GM18868 (cell line): Measurements from ENCODE around the gene CRYBG1.
"Not testable (repeated sequence)": the region's sequence is repeated elsewhere in the genome, so short reads cannot be mapped to it uniquely, and the experiment has no call there.

Experiments
- ATAC-seq: cut with Tn5 transposase; IDR thresholded peaks from one replicate; pipeline ENCODE4 v1.9.1; 2021; ENCODE audit warnings: mild to moderate bottlenecking, moderate library complexity; ENCODE audit not compliant: unreplicated experiment

The CRYBG1 gene

DNA sequence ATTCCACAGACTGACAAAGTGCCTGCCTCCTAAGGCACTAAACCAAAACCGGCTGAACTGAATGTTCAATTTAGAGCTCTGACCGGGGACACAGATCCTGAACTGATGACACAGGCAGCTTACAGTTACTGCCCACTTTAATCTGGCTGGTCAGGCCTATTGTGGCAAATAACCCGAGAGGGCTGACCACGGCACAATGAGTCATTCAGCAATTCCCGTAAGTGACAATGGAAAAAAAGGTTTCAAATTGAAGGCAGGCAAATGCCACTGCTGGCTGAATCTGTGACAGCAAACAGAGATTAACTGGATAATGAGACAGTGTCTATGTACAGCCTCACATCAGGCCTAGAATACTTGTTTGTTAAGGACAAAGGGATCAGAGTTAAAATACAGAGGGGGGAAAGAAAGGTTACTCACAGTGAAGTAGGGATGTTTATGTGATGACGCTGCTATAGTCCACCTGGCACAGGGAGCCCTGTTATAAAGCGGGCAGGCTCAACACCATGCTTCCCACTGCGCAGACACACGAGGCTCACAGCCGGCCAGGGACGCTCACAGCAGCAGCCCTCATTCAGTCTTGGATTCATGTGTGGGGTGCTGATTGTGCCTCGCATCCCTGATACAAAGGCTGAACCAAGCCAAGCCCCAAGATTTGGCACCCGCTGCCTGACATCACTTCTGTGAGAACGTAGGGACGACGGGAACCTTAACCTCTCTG, 214.4 kb downstream of the CRYBG1 start:
- no peak for ATAC-seq

DNA sequence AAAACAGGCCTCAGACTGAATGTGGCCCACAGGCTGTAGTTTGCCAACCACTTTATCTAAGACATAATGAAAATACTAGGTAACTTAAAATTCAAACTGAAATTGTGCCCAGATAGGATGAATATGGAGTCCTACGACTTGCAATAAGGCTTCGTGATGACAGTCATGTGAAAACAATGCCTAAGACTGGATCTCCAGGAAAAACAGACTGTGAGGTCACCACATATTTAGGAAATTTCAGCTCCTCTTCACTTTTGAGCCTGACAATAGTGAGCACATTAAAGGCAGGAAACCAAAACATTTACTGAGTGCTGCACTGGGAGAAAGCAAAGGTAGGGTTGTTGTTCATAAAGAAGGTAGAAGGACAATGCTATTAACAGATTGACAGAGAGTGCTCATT, 218.8 kb downstream of the CRYBG1 start:
- no peak for ATAC-seq

DNA sequence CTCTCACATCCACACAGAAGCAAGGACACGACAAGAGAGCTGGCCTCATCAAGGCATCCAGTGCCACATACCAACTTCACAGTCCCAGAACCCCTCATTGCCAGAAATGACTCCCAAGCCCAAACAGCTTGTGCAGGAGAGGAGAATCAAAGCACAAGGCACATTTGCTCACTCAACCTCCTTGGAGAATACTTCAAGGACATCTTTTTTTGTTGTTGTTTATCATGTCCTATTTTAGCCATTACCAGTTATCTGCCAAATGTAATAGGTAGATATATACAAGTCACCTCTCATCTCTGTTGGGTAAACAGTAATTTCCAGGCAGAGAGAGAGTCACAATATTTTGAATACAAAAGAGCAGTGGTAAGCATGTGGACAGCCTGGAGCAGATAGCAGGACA, 221.0 kb downstream of the CRYBG1 start:
- no peak for ATAC-seq

DNA sequence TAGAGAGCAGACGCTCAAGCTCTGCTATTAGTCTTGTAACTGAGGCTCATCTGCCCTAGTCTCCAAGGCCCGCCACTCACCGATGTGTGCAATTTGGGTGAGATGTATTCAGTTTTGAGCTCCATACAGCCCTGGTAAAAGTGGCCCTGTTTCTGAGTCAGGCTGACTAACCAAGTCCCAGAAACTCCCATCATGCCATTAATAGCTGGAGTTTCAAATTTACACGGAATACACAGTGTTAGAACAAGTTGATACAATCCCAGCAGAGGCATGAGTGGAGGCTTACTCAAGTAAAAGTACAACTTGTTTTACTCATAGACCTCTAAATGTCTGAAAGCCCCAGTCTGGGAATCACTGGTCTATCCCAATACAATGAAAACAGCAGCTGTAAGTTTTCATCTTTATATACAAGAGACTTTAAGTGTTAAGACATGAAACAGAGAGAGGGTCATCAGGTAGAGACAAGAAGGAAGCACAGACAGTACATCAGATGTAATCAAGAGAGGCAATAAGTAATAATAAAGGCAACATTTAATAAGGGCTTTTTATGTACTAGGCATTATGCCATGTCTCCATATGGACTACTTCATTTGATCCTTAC, 226.4 kb downstream of the CRYBG1 start:
- ATAC-seq: no peak

DNA sequence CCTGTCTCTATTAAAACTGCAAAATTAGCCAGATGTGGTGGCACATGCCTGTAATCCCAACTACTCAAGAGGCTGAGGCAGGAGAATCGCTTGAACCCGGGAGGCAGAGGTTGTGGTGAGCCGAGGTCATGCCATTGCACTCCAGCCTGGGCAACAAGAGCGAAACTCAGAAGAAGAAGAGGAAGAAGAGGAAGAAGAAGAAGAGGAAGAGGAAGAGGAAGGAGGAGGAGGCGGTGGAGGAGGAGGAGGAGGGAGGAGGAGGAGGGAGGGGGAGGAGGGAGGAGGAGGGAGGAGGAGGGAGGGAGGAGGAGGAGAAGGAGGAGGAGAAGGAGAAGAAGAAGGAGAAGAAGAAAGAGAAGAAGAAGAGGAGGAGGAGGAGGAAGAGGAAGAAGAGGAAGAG, 228.4 kb downstream of the CRYBG1 start:
- ATAC-seq: not testable (repeated sequence)

DNA sequence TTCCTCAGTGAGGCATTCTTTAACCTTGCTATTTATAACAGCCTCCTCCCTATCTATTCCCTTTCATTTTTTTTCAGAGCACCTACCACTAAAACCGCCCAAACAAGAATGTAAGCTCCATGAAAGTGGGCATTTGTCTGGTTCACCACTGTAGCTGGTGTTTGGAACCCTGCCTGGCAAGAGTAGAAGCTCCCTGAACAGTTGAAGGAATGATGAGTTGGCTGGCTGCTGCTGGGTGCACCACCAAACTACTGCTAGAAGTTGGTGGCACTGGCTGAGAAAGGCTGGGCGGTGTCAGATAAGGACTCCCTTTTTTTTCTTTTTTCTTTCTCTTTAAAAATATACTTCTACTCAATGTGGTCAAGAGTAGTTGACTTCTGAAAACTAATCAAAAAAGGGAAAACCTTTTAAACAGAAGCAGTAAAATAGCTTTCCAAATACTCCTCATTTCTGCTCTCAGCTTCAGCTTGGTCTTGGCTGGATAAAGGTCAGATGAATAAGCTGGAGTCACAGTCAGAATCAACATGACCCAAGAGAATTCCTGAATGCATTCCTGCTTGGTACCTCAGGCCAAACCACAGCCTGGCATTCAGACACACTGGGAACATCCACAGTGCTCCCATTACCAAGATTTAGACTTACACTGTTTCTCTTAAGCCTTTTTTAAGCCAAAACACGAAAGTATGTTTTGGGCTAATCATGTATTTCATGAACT, 230.8 kb downstream of the CRYBG1 start:
- ATAC-seq: no peak

DNA sequence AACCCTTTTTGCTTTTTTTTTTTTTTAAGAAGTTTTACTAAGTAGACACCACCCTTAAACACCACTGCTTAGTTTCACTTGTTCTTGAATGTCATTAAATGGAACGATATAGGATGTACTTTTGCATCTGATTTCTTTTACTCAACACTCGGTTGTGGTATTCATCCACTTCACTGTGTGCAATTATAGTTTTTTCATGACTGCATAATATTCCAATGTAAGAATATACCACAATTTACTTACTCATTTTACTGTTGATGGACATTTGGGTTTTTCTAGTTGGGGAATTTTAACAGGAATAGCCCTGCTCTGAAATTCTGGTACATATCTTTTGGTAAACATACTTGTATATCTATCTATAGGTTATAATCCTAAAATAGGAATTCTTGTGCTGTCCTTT, 238.9 kb downstream of the CRYBG1 start:
- no peak for ATAC-seq

DNA sequence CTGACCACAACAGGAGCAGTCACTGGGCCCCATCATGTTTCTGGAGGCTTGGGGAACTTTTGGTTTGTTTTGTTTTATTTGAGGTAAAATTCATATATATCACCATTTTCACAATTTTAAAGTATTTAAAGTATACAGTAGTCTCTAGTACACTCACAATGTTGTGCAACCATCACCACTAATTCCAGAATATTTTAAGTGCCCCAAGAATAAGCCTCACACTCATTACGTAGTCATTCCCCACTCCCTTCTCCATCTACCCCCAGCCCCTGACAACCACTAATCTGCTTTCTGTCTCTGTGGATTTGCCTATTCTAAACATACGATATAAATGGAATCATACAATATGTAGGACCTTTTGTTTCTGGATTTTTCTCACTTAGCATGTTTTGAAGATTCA, 239.8 kb downstream of the CRYBG1 start:
- no peak for ATAC-seq

DNA sequence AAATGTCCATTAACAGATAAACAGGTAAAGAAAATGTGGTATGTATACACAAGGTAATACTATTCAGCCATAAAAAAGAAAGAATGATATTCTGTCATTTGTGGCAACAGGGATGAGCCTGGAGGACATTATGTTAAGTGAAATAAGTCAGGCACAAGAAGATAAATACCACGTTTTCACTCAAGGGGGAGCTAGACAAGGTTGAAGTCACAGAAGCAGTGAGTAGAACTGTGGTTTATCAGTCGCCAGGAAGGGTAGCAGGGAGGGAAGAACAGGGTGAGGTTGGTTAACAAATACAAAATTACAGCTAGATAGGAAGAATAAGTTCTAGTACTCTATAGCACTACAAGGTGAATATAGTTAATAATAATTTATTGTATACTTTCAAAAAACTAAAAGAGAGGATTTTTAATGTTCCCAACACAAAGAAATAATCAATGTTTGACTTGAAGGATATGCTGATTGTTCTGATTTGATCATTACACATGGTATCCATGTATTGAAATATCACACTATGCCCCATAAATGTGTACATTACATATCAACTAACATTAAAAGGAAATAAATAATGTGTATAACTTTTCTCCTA, 247.7 kb downstream of the CRYBG1 start:
- peak; percentile 78 for ATAC-seq

DNA sequence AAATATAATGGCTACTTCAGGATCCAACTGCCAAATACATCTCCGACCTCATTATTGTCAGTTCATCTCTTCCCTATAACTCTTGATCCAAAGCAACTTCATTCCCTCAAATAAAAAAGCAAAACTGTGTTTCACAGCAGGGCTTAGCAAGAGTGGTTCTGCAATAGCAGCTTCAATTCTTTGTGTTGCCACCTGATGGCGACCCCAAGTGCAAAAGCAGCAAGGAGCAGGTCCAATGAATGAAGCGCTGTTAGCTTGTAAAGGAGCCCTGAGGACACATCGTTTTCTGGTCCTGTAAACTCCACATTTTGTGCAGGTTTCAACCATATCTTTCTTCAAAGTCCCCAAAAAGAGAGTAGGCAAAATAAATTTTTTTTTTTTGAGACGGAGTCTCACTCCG, 249.2 kb downstream of the CRYBG1 start:
- peak; percentile 49 for ATAC-seq

DNA sequence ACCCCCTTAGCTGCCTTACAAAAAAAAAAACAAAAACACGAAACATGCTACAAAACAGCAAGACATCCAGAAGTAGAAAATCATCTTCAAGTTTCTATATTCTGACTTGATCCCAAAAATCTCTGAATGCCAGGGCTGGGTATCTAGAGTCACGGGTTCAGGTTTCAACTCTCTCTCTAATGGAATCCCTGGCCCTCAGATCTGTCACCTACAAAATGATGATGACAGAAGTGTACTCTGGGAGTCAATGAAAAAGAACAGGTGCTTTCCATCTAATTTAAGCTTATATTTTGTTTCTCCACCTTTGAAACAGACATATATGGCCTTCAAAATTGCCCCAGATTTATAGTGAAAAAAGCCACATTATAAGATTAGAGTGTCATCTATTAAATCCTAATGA, 250.5 kb downstream of the CRYBG1 start:
- no peak for ATAC-seq

DNA sequence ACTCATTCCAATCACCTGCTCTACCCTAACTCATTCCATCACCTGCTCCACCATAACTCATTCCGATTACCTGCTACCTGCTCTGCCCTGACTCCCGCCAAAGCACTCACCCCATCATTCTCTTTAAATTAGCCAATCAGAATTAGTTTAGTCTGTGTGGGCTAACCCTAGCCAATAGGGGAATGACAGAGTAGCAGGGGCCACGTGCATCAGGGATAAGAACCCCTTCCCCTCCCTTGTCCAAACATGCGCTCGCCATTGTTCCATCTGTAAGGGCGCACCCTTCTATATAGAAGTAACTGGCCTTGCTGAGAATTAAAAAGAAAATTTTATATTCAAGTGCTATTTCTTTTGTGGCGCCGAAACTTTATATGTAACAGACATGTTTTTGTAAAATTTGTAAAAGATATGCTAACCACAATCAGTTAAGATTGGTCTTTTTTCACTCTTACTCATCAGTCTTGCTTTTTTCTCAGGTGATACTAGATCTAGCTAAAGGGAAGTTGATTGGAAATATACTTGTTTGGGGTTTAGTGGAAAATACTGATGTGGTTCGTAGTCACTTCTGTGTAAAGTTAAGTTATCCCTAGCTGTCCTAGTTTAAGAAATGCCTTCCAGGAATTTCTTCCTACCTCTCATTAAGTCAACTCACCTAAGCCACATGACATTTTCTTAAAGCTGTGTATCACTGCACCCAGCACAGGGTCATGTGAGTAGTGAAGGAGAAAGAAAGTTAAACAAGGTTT, 252.3 kb downstream of the CRYBG1 start:
- ATAC-seq: no peak

DNA sequence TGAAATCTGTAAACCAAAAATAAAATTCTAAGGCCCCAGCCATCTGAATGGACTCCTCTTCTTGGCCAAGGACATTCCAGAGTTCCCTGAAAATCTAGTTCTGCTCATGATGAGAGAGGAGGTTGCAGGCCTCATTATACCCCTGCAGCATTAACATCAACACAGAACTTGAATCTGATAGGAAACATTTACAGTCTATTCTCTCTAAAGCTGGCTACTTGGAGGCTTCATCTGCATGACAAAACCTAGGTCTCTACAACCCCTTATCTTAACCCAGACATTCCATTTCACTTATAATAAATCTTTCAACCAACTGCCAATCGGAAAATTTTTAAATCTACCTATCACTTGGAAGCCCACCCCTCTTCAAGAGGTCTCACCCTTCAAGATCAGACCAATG, 253.1 kb downstream of the CRYBG1 start:
- ATAC-seq: no peak

DNA sequence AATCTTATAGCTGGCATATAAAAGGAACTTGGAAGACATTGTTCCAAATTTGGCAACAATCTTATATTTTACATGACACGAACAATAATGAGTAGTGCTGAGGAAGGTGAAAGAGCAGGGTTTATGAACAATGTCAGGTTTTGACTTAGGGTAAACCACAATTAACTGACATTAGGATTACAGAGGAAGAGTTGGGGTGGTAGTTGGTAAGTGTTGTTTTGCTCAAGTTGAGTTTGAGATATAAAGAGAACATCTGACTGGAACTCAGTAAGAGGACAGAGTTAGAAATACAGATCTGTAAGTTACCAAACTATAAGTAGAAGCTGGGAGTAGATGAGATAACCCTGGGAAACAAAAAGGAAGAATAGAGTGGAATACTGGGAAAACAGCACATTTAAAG, 253.6 kb downstream of the CRYBG1 start:
- ATAC-seq: no peak

DNA sequence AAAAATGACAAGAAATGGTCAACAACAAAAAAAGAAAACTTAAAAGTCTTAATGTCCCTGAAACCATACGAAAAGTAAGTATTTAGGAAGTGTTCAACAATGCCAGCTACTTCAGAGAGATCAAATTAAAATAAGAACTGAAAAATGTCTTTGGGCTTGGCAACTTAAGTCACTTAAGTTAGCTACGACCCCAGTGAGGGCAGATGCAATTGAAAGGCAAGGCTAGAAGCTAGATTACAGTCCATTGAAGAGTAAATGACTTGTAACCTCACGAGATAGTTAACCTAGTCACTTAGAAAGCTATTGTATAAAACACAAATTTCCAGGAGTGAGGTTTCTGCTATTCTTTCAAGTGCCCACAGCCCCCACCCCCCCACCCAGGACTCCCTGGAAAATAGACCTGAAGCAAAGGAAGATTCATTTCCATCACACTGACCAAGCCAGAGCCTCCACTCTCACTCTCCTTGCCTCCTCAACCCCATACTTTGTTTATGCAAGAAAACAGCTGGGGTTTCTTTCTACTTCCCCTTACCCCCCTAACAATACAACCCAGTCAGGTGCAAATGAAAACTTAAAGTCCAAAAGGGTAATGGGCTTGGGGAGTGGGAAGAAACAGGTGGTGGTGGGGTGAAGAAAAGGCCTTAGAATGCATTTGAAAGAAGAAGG, 254.2 kb downstream of the CRYBG1 start:
- no peak for ATAC-seq

DNA sequence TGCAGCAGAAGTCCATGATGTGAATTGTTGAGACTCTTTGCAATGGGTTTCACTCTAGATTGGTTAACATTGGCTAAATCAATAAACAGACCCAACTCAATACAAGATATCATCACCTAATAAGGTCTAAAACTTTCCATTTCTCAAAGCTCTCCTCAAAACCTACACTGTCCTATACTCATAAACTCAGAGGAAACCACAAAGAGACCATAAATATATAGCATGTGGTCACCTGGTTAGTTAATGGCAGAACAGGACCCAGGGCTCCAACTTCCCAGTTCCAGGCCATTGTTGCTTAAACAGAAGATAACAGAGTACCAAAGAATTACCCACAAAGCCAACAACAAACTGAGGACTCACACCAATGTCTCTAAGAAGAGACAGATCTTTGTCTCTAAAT, 256.8 kb downstream of the CRYBG1 start:
- ATAC-seq: no peak

DNA sequence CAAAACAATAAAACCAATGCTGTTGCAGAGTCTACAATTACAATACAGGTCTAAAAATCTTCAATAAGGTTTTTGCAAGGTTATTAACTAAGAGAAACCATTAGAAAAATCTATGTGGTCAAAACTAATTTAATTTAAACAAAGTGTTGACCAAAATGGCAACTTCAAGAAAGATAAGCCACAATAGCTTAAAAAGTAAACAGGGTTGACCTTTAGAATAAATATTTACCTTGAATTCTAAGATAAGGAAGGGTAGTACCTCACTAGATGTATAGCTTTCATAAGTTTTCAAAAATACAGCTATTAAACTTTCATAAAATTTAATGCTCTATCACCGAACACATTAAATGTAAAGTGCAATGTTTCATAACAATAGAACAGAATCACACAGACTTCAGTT, 257.3 kb downstream of the CRYBG1 start:
- ATAC-seq: no peak

DNA sequence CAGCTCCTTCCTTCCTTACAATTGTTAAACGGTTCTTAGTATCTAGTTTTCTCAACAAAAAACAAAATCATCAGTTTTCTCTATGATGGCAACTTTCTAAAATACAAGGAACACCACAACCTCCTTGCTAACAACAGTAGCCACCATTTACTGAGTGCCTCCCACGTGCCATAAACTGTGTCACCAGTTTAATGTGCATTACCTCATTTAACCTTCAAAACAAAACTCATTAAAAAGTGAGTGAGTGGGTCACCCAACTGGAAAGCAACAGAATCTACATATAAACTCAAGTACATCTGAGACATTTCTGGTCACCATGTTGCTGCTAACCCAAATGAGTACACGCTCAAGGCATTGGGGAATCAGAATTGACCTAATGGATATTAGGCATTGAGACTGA, 257.8 kb downstream of the CRYBG1 start:
- no peak for ATAC-seq

DNA sequence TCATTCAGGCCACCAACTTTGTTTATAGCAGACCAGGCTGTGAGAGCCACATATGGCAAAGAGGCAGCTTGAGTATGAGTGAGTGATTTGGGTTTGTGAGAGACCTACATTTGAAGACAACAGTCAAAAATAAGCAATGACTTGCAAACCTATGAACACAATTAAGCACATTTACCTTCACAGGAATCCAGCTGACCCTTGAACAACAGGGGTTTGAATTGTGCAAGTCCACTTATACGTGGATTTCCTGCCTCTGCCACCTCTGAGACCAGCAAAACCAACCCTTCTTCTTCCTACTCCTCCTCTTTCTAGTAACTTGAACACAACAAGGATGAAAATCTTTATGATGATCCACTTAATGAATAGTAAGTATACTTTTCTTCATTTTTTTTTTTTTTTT, 258.7 kb downstream of the CRYBG1 start:
- ATAC-seq: no peak

DNA sequence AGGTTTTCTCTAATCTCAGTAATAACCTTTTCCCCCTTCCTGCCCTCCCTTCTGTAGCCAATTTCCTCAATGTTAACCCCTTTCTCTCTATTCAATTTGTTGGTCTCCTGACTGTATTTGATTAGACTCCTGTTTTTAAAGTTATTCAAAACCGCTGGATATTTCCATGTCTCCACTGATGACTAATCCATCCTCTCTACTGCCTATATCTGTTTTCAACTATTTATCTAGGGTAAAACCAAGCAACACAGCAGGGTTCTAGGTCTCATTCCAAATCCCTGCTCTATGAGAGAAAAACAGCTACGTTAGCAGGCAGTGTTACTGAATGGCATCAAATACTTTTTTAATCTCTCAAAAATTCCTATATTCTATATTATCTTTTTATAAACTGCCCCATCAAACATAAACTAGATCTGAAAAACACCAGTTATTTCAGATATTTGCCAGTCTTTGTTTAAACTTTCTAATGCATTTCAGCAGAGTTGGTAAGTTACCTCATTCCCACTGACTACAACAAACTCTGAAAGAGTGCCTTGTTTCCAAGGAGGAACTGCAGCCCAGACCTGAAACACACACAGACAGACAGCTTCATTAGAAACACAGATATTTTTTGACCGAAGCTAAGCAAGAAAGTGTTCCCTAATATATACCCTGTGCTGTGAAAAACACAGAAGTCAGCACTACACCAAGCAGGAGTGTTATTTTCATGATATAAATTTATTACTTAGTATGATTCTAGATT, 260.6 kb downstream of the CRYBG1 start:
- no peak for ATAC-seq
